NCI-H2029 treated with DMSO at 0.1 percent for 48 hours (cell line): ENCODE measurements around the gene CXCL11.
"Not testable (repeated sequence)": the region's sequence is repeated elsewhere in the genome, so short reads cannot be mapped to it uniquely, and the experiment has no call there.

Source experiments
- DNase-seq: peaks from one replicate; lab custom pipeline; 2025; lab: John Stamatoyannopoulos, UW

The CXCL11 gene

DNA sequence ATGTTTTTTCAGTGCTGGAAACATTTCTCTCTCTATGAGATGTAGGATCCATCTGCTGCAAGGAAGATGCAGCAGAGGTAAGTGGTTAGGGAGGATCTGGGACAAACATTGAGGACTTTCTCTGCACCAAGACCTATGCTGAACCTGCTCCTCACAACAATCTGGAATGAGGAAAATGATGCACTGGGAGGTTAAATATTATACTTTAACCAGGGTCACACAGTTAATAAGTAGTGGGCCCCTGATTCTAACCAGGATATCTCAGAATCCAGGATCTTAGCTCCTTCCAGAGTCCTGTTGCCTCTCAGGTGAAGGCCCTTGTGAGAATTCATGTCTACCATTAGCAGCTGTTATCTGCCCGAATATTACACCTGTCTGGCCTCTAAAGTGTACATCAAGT lies 35.6 kb downstream of the CXCL11 start:
- DNase-seq: no peak

DNA sequence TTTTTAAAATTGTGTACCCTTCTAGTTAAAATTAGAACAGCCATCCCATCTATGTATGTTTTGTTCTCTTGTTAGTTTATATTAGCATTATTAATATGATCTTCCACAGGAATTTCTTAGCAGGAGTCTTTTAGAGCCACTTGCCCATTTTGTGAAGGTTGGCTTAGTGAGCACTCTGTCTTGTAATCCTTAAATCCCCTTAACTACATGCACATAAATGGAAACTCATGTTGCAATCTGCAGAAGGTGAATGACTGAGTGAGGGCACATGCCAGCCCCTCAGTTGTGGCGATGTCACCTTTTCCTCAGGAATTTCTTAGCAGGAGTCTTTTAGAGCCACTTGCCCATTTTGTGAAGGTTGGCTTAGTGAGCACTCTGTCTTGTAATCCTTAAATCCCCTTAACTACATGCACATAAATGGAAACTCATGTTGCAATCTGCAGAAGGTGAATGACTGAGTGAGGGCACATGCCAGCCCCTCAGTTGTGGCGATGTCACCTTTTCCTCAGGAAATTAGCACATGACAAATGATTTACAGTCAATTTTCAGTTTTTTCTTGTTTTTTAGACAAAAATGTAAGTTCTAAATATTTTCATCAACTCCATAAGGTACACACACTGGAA lies 37.2 kb downstream of the CXCL11 start:
- not testable (repeated sequence) for DNase-seq

DNA sequence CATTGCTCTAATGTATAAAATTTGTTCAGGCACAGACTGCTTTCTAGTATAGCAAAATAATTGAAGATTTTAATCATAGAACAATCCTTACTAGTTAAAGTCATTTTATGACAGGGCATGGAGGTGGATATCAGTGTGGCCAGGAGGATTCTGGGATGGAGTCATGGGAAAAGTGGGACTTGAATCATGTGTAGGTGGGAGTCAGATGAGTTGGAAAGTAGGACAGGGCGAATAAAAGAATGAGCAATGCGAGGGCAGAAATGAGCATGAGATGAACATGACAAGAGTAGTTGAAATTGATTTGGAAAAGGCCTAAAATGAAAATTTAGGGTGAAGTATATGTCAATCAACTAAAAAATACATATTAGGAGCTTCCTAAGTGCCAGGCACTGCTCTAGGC lies 37.9 kb downstream of the CXCL11 start:
- DNase-seq: no peak

DNA sequence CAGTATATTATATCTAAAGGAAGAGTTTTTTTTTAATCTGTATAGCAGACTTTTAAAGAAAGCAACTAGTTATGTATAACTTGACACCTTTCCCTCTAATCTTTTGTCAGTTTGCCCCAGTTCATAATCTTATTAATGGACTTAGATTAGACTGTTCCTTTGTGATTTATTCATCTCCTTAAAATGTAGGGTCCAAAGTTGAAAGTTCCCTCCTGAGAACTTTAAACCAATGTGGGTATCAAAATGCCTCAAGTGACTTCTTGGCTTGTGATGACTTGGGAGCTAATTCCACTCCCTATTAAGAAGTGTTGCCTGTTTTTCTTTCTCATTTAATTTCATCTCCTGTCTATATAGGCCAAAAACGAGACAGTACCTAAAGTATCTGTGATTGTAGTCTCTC lies 38.8 kb downstream of the CXCL11 start:
- DNase-seq: no peak

DNA sequence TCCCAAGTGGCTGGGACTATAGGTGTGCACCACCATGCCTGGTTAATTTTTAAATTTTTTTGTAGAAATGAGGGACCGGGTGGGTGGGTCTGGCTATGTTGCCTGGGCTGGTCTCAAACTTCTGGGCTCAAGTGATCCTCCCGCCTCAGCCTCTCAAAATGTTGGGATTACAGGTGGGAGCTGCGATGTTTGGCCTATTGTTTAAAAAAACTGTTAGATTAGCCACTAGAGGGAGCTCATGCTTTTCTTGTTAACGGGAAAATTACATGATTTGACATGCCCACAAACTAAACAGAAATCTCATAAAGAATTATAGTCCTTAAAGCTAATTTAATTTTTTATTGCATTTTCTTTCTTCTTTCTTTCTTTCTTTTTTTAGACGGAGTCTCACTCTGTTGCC lies 40.1 kb downstream of the CXCL11 start:
- DNase-seq: peak; percentile 51

DNA sequence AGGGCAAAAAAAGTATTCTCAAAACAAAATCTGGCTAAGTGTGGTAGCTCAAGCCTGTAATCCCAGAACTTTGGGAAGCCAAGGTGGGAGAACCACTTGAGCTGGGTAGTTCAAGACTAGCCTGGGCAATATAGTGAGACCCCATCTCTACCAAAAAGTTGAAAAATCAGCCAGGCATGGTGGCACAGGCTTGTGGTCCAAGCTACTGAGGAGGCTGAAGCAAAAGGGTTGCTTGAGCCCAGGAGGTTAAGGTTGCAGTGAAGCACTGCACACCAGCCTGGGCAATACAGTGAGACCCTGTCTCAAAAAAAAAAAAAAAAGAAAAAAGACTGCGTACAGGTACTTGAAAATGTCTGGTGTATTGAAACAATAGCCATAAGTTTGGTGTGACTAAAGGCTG lies 43.4 kb downstream of the CXCL11 start:
- no peak for DNase-seq

DNA sequence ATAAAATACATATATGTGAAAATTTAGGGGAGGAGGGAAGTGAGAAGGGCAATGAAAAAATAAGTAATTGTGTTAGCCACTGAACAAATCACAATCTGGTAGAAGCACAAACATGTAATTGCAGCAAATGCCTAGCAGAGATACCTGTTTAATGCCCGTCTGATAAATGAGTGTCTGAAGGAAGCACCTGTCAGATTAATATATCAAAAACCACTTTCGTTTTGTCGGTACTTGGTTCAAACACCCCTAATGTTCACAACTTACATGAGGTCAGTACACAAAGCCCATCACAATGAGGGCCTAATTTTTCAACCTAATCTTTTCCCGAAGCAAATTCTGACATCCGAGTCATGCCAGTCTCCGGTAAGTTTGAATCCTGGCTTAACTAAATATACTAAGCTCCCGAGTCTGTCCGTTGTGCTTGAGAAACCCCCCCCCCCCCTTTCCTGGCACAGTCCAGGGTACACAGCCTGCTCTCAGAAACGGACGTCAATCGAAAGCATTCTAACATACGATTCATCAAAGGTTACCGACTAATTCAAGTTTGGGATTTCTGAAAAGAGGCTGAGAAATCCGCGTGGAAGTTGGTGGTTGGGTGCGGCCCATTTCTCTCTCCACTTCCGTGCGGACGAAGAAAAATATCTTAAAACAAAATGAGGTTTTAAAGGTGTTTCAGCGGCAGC lies 45.9 kb downstream of the CXCL11 start:
- no peak for DNase-seq

DNA sequence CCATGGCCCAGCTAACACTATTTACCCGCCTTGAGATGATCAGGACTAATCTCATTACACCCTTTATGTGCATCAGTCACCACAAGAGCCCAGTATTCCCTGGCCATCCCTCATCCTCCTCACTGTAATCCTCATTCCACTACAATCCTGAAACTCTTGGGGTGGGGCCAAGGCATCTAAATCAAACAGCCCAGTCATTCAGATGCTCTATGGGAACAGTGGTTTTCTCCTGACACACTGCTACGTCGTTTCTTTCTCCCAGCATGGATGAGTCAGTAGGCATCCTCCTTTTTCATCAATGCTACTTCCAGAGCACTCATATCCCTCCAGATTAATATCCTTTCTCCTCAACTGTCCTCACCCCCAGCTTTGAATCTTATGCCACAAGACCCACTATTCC lies 50.8 kb downstream of the CXCL11 start:
- no peak for DNase-seq
